GM21619 (cell line): Measurements from ENCODE around the gene BEST3.
"Not testable (repeated sequence)": the region's sequence is repeated elsewhere in the genome, so short reads cannot be mapped to it uniquely, and the experiment has no call there.

Experiments
- ATAC-seq: cut with Tn5 transposase; IDR thresholded peaks from one replicate; pipeline ENCODE4 v1.9.1; 2021; ENCODE audit not compliant: unreplicated experiment

BEST3 gene

GRCh38 chr12:69604275-69604674 is 94.8 kb downstream of the BEST3 start:
- ATAC-seq = not testable (repeated sequence)
